Stimulated activated CD4-positive, alpha-beta T cell treated with anti-CD3 and anti-CD28 coated beads, Interleukin-4, amount 100 ng/mL, for 4 hours (primary cell): ENCODE measurements around the gene SLC2A13.

Source experiments
- DNase-seq, 2 experiments: peaks; one replicate each; pipeline ENCODE4 v3.0.0-alpha.2; 2020

SLC2A13 gene

GRCh38 chr12:39712334-39712733, 393.5 kb downstream of the SLC2A13 start:
- DNase-seq, result no peak
